K562 (cell line): ENCODE data around the gene ARHGEF17. TPM values are rescaled to one million over a fixed set of nuclear protein-coding genes. Genes with fewer than 3 reads are reported as not detected.
A peak's percentile ranks its signal among the peaks of the same experiment; 100 is the strongest.

Experiments used
- ARID1B ChIP-seq: fragments of 450-650 bp; IDR thresholded peaks from 2 replicates; pipeline ENCODE4 v1.6.1; 2016; ENCODE audit warnings: antibody characterized with exemption, mild to moderate bottlenecking, inconsistent platforms
- CHD4 ChIP-seq: fragments of 200-600 bp; sonication (generic); IDR thresholded peaks from 3 replicates; pipeline ENCODE4 v1.6.1; 2012; ENCODE audit warnings: low read depth, mild to moderate bottlenecking, mixed read lengths, low read length, inconsistent platforms; ENCODE audit not compliant: insufficient read depth, insufficient replicate concordance, poor library complexity, severe bottlenecking
- DACH1 ChIP-seq: fragments of 450-650 bp; IDR thresholded peaks from 2 replicates; pipeline ENCODE4 v1.6.1; 2018; ENCODE audit not compliant: partially characterized antibody
- ELF1 ChIP-seq: fragments of 200-800 bp; sonication (Bioruptor generic); IDR thresholded peaks from 2 replicates; pipeline ENCODE4 v1.6.1; 2016; ENCODE audit warnings: missing genetic modification characterization, missing compliant biosample characterization
- KLF10 ChIP-seq: fragments of 250-450 bp; sonication (Bioruptor Pico); IDR thresholded peaks from 2 replicates; pipeline ENCODE4 v1.6.1; 2021; ENCODE audit warnings: matching md5 sums
- MBD2 ChIP-seq: sonication (generic); IDR thresholded peaks from 2 replicates; pipeline ENCODE4 v1.6.1; 2016; ENCODE audit warnings: low read depth, borderline replicate concordance
- MCM7 ChIP-seq, 2 experiments: fragments of 450-650 bp; IDR thresholded peaks; 2 replicates each; pipeline ENCODE4 v1.6.1; 2016 to 2018
- NFE2 ChIP-seq: IDR thresholded peaks from 2 replicates; pipeline ENCODE4 v1.6.1; 2014; ENCODE audit warnings: antibody characterized with exemption, low read depth
- NONO ChIP-seq, 2 experiments: fragments of 200-400 bp in 1 of 2; fragments of 450-650 bp in 1 of 2; formaldehyde crosslinking in 1 of 2; IDR thresholded peaks; 2 replicates each; pipeline ENCODE4 v1.6.1; 2017; ENCODE audit warnings: low read depth in 2 of 2, mild to moderate bottlenecking in 2 of 2, moderate library complexity in 2 of 2, low read length in 1 of 2
- PRPF4 ChIP-seq: fragments of 200-400 bp; formaldehyde crosslinking; IDR thresholded peaks from one replicate; pipeline ENCODE4 v1.6.1; 2017; ENCODE audit warnings: low read length, low read depth, mild to moderate bottlenecking; ENCODE audit not compliant: insufficient read depth, poor library complexity, severe bottlenecking
- RFX1 ChIP-seq: fragments of 450-650 bp; IDR thresholded peaks from 2 replicates; pipeline ENCODE4 v1.6.1; 2016; ENCODE audit warnings: mild to moderate bottlenecking, moderate library complexity
- SP2 ChIP-seq: IDR thresholded peaks from 2 replicates; pipeline ENCODE4 v1.6.1; 2011; ENCODE audit warnings: mild to moderate bottlenecking, low read depth, low read length, moderate library complexity; ENCODE audit not compliant: poor library complexity, severe bottlenecking; ENCODE audit errors: extremely low read depth
- SRSF9 ChIP-seq: fragments of 200-400 bp; formaldehyde crosslinking; IDR thresholded peaks from 2 replicates; pipeline ENCODE4 v1.6.1; 2017; ENCODE audit warnings: low read depth, low read length, borderline replicate concordance
- STAT5B ChIP-seq: fragments of 250-450 bp; sonication (Bioruptor Pico); IDR thresholded peaks from 2 replicates; pipeline ENCODE4 v1.8.0; 2021; ENCODE audit warnings: mild to moderate bottlenecking, inconsistent platforms
- TEAD2 ChIP-seq: fragments of 450-650 bp; IDR thresholded peaks from 2 replicates; pipeline ENCODE4 v1.6.1; 2016; ENCODE audit warnings: missing genetic modification characterization, control low read depth, missing compliant biosample characterization
- TEAD4 ChIP-seq, 2 experiments: sonication (generic) in 1 of 2; formaldehyde crosslinking in 1 of 2; IDR thresholded peaks; 2 replicates each; pipeline versions ENCODE4 v1.6.1 to v1.8.0; 2012 to 2022; ENCODE audit warnings: borderline replicate concordance in 1 of 2, inconsistent platforms in 1 of 2, low read length in 1 of 2, mild to moderate bottlenecking in 1 of 2, missing genetic modification reagents in 1 of 2
- ZFX ChIP-seq: sonication (generic); formaldehyde crosslinking; IDR thresholded peaks from 2 replicates; pipeline ENCODE4 v1.8.0; 2022; ENCODE audit warnings: mild to moderate bottlenecking, missing genetic modification reagents, moderate library complexity
- ZNF184 ChIP-seq: sonication (generic); formaldehyde crosslinking; IDR thresholded peaks from 2 replicates; pipeline ENCODE4 v1.5.0; 2020; ENCODE audit warnings: missing genetic modification reagents
- ZNF217 ChIP-seq: sonication (generic); formaldehyde crosslinking; IDR thresholded peaks from 2 replicates; pipeline ENCODE4 v1.8.0; 2022; ENCODE audit warnings: mild to moderate bottlenecking, missing genetic modification reagents
- ZNF592 ChIP-seq: fragments of 450-650 bp; IDR thresholded peaks from 2 replicates; pipeline ENCODE4 v1.6.1; 2017; ENCODE audit warnings: antibody characterized with exemption, mild to moderate bottlenecking
- ZNF668 ChIP-seq: fragments of 250-450 bp; sonication (Bioruptor Pico); IDR thresholded peaks from 2 replicates; pipeline ENCODE4 v1.8.0; 2022; ENCODE audit warnings: mild to moderate bottlenecking, inconsistent platforms
- ZNF77 ChIP-seq: fragments of 250-450 bp; sonication (Bioruptor Pico); IDR thresholded peaks from 2 replicates; pipeline ENCODE4 v1.5.0; 2020
- ZNF780A ChIP-seq: fragments of 250-450 bp; sonication (Bioruptor Pico); IDR thresholded peaks from 2 replicates; pipeline ENCODE4 v1.5.0; 2021; ENCODE audit warnings: mild to moderate bottlenecking
- ZNF785 ChIP-seq: fragments of 250-450 bp; sonication (Bioruptor Pico); IDR thresholded peaks from 2 replicates; pipeline ENCODE4 v1.4.0; 2020; ENCODE audit warnings: mild to moderate bottlenecking
- ZNF830 ChIP-seq: fragments of 250-450 bp; sonication (Bioruptor Pico); IDR thresholded peaks from 2 replicates; pipeline ENCODE4 v1.5.0; 2021; ENCODE audit warnings: mild to moderate bottlenecking
- polyA plus RNA-seq, 8 experiments: library from polyadenylated mRNA; depleted of rRNA in 4 of 8; stranded (reverse) in 5 of 8; unstranded in 3 of 8; fragments of >200 nt; fragmentation: Nextera tagmentation in 2 of 8; fragmentation: Illumina TruSeq in 1 of 8; extraction: Ambion mirVana in 2 of 8; extraction: Trizol in 1 of 8; gene quantifications; 2 replicates each; pipeline versions ENCODE4 v1.2.1 to v1.2.3, GENCODE V29; 2011 to 2014; ENCODE audit warnings: inconsistent platforms in 1 of 8, missing spikeins in 1 of 8
- total RNA-seq, 7 experiments: library from RNA; depleted of rRNA in 6 of 7; stranded (reverse); fragments of >200 nt in 6 of 7; fragmentation: Illumina TruSeq in 2 of 7; extraction: Trizol in 2 of 7; gene quantifications; 2 replicates each; pipeline versions ENCODE4 v1.2.1 to v1.2.3, GENCODE V29; 2011 to 2021; ENCODE audit warnings: low replicate concordance in 1 of 7
- TF ChIP-seq, protein P1 (sequence below): sonication (generic); formaldehyde crosslinking; IDR thresholded peaks from 2 replicates; pipeline ENCODE4 v1.8.1; 2022; ENCODE audit warnings: missing genetic modification reagents

ARHGEF17 gene
- total and polyA plus RNA-seq, 9 of the 15 experiments (the other 6 are each of a cell fraction or from before 2014, with no cell fraction given) = 0.04 to 0.68 (median 0.10) TPM; not detected in 2

DNA sequence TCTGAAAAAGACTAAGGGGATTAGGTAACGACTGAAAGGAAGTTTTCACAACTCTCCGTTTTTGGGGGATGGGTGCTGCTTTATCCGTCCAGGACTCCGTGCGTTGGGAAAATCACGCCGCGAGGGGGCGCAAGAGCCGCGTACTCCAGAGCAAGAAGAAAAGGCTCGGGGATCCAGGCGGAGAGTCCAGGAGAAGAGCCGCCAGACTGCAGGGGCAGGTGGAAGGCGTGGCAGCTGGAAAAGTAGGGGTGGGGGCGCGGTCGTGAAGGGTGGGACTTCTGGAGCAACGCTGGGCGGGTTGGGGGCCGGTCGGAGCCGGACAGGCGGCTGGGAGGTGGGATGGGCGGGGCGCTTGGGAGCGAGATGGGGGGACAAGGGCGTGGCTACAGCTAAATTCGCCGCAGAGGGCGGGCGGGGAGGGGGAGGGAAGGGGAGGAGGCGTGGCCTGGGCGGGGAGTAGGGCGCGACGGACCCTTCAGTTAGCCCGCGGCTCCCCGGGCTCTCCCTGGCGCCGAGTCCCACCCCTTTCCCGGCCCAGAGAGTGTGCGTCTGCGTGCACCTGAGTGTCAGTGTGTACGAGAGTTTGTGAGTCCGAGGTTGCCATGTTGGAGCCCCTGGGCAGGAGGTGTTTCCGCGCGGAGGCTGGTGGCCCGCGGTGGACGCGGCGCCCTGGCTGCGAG is 613 bp upstream of the ARHGEF17 start (continued):
- TF ChIP-seq ZNF592 = no peak
- TF ChIP-seq, protein P1, sequence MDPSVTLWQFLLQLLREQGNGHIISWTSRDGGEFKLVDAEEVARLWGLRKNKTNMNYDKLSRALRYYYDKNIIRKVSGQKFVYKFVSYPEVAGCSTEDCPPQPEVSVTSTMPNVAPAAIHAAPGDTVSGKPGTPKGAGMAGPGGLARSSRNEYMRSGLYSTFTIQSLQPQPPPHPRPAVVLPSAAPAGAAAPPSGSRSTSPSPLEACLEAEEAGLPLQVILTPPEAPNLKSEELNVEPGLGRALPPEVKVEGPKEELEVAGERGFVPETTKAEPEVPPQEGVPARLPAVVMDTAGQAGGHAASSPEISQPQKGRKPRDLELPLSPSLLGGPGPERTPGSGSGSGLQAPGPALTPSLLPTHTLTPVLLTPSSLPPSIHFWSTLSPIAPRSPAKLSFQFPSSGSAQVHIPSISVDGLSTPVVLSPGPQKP (CRISPR knock-in tag) = no peak
- no peak for TF ChIP-seq MCM7 (IDR thresholded peaks at IDR 0.05)
- TF ChIP-seq ZNF668 (CRISPR knock-in tag) = no peak
- no peak for TF ChIP-seq ZNF780A (CRISPR knock-in tag)
- no peak for TF ChIP-seq TEAD2 (tag)
- peak; percentile 2; the same call in 1 of the 2 replicates for TF ChIP-seq ZFX (CRISPR knock-in tag)
- TF ChIP-seq ZNF184 (CRISPR knock-in tag) = peak; percentile 91
- TF ChIP-seq CHD4 = no peak
- TF ChIP-seq NONO (IDR thresholded peaks at IDR 0.05; ENCODE audit: low read depth in 2 of 2, low read length in 1 of 2) = no peak
- no peak for TF ChIP-seq SP2
- no peak for TF ChIP-seq SRSF9
- TF ChIP-seq DACH1 = no peak
- TF ChIP-seq ARID1B = no peak
- TF ChIP-seq RFX1 = no peak
- no peak for TF ChIP-seq KLF10
- no peak for TF ChIP-seq STAT5B (CRISPR knock-in tag)
- no peak for TF ChIP-seq ZNF217 (CRISPR knock-in tag)
- no peak for TF ChIP-seq ELF1 (tag)
- TF ChIP-seq PRPF4 = no peak
- no peak for TF ChIP-seq TEAD4 (IDR thresholded peaks at IDR 0.05; ENCODE audit: low read length)
- TF ChIP-seq TEAD4 (CRISPR knock-in tag; IDR thresholded peaks at IDR 0.05; ENCODE audit: borderline replicate concordance) = no peak
- TF ChIP-seq ZNF77 = no peak
- no peak for TF ChIP-seq NFE2
- no peak for TF ChIP-seq ZNF785
- TF ChIP-seq ZNF830 (CRISPR knock-in tag) = no peak
- no peak for TF ChIP-seq MBD2
